Gastrocnemius medialis (tissue), 4 donors: Measurements from ENCODE around the gene MRTO4. TPM values are rescaled to one million over a fixed set of nuclear protein-coding genes. Genes with fewer than 3 reads are reported as not detected.

Experiments used
- ATAC-seq, 2 donors: fragments of 150-250 bp; one replicate each; pipeline ENCODE4 v1.9.1; 2016
- DNase-seq, 2 donors: peaks; one replicate each; pipeline ENCODE4 v3.0.0-alpha.2; 2019
- H3K27ac ChIP-seq, 4 donors: fragments of 200-600 bp; sonication (generic); 1 replicate in 1 of 4; 2 replicates in 3 of 4; pipeline ENCODE4 v1.5.1; 2016 to 2018; ENCODE audit warnings: mild to moderate bottlenecking in 2 of 4, moderate library complexity in 1 of 4
- H3K27me3 ChIP-seq, 3 donors: fragments of 200-600 bp; sonication (generic) in 2 of 3; 1 replicate in 1 of 3; 2 replicates in 2 of 3; pipeline versions ENCODE4 v1.5.1 to v1.6.0; 2016 to 2019; ENCODE audit warnings: mild to moderate bottlenecking in 1 of 3, moderate library complexity in 1 of 3
- H3K36me3 ChIP-seq, 2 donors: fragments of 200-600 bp; sonication (generic) in 1 of 2; one replicate each; pipeline ENCODE4 v1.5.1; 2017 to 2018
- H3K4me1 ChIP-seq, 2 donors: fragments of 200-600 bp; sonication (generic) in 1 of 2; one replicate each; pipeline ENCODE4 v1.5.1; 2016 to 2017; ENCODE audit warnings: mild to moderate bottlenecking in 2 of 2
- H3K4me3 ChIP-seq, 4 donors: fragments of 200-600 bp; sonication (generic) in 3 of 4; 1 replicate in 1 of 4; 2 replicates in 3 of 4; pipeline ENCODE4 v1.5.1; 2016 to 2019; ENCODE audit warnings: mild to moderate bottlenecking in 2 of 4
- H3K9me3 ChIP-seq, 3 donors: fragments of 200-600 bp; sonication (generic) in 2 of 3; 1 replicate in 1 of 3; 2 replicates in 2 of 3; pipeline ENCODE4 v1.5.1; 2016 to 2019
- POLR2A ChIP-seq, 2 donors: fragments of 450-650 bp; IDR thresholded peaks; one replicate each; pipeline ENCODE4 v1.6.1; 2017; ENCODE audit warnings: antibody characterized with exemption in 2 of 2, mild to moderate bottlenecking in 2 of 2, moderate library complexity in 2 of 2
- in situ Hi-C, 4 donors: fragments of 200-750 bp; cut with MboI; loops; one replicate each; pipeline versions ENCODE4 v1.15.0 to v1.8.0; 2017; ENCODE audit warnings: low sequenced_read_pairs in 4 of 4
- intact Hi-C: fragments of 100-400 bp; cut with DNase I; formaldehyde crosslinking; loops from one replicate; pipeline ENCODE4 v1.15.1; 2023; ENCODE audit warnings: low total_unique reads
- total RNA-seq, 4 donors: library from RNA; depleted of rRNA; stranded (reverse); fragments of >200 nt; gene quantifications; one replicate each; pipeline versions ENCODE4 v1.1.0 to v1.2.3, GENCODE V29; 2016
- TF ChIP-seq, protein P1 (sequence below), 5 experiments: fragments of 450-650 bp in 3 of 5; fragments of 200-600 bp in 2 of 5; sonication (generic) in 2 of 5; IDR thresholded peaks in 4 of 5; conservative IDR thresholded peaks in 1 of 5; 1 replicate in 4 of 5; 2 replicates in 1 of 5; pipeline ENCODE4 v1.5.1; 2016 to 2019; ENCODE audit warnings: antibody characterized with exemption in 5 of 5, mild to moderate bottlenecking in 3 of 5, moderate library complexity in 3 of 5

The MRTO4 gene
- total RNA-seq, 4 donors from 2014 or later = 19.2 to 28.8 (median 26.7) TPM

DNA sequence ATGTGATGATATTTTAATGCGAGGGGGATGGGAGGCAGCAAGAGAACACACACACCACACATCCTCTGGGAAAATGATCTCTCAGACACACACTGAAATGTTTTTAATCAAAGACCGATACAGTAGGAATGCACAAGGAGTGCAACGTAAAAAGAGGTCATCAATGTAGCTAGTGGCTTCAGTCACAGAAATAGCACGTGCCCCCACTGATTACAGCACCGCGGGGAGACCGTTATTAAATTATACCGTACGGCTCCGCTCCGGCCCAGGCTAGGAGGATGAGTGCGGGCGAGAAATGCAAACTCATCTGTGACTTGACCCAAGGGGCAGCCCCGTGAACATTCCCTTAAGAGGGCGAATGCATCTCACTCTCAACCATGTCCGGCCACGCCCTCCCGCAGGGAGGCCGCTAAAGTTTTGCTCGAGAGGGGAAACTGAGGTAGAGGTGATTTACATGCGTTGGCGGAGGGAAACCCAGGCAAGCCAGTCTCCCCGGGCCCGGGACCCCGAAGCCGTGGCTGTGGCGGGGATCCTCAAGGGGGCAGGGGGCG lies 42.1 kb upstream of the MRTO4 start:
- Histone ChIP-seq H3K27ac (peak overlapping the region; percentile 93 to 97 (median 95)), H3K27me3 (no peaks in the 10 kb centered on the region), H3K4me3 (peak overlapping the region; percentile 84 to 92 (median 88)), H3K36me3 (no peaks in the 10 kb centered on the region), H3K4me1 (peaks cover 70 to 81% of the 10 kb centered on the region in 2 donors), H3K9me3 (no peaks in the 10 kb centered on the region)
- intact Hi-C loops (loop anchor here (10.0 kb wide), 1 partner anchor 225 kb away; no protein-coding TSS in a partner anchor), in situ Hi-C loops (no loop called here)
- peak; percentile 46 to 59 for ATAC-seq
- no peak for TF ChIP-seq POLR2A (IDR thresholded peaks at IDR 0.05)
- TF ChIP-seq, protein P1, sequence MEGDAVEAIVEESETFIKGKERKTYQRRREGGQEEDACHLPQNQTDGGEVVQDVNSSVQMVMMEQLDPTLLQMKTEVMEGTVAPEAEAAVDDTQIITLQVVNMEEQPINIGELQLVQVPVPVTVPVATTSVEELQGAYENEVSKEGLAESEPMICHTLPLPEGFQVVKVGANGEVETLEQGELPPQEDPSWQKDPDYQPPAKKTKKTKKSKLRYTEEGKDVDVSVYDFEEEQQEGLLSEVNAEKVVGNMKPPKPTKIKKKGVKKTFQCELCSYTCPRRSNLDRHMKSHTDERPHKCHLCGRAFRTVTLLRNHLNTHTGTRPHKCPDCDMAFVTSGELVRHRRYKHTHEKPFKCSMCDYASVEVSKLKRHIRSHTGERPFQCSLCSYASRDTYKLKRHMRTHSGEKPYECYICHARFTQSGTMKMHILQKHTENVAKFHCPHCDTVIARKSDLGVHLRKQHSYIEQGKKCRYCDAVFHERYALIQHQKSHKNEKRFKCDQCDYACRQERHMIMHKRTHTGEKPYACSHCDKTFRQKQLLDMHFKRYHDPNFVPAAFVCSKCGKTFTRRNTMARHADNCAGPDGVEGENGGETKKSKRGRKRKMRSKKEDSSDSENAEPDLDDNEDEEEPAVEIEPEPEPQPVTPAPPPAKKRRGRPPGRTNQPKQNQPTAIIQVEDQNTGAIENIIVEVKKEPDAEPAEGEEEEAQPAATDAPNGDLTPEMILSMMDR (IDR thresholded peaks at IDR 0.05 in 4 of 5, conservative IDR thresholded peaks at IDR 0.05 in 1 of 5) = no peak
- DNase-seq = peak; percentile 9 to 52

DNA sequence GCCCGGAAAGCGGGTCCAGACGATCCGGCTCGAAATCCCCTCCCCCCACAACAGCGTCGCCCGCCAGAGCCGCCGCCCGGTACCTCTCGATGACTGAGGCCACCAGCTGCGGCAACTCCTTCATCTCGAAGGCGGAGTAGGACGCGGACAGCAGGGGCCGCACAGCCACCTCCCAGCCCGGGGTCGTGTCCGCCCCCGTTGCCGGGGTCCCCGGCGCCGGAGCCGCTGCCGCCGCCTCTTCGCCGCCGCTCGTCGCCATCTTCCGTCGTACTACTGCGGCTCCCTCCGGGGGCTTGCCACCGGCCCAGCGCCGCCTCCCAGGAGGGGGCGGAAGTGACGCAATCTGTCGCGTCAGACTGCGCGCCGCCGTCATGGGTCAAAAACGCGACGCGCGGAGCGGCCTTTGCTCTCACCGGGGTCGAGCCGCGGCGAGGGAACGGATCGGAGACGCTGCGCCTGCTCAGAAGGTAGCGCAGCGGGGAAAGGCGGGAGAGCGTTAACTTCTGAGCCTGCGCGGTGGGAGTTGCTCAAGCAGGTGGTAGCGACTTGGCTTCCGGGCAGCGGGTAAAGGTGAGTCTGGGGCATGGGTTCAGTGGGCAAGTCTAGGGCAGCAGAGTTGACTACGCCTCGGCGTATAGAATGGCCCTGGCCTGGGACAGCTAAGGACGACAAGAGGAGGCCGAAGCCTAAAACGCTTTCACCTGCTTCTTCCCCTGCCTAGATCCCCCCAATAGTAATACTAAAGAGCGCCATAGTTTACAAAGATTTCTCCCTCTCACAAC lies 41.4 kb upstream of the MRTO4 start, which contains the start of gene UBR4:
UBR4 (minus strand) TSS at position 277 of the 782 bp plus-strand sequence; CDS start at position 259, 18 bp downstream.
- H3K4me1 ChIP-seq = peaks cover 64 to 74% of the 10 kb centered on the region in 2 donors
- in situ Hi-C loops = no loop called here

DNA sequence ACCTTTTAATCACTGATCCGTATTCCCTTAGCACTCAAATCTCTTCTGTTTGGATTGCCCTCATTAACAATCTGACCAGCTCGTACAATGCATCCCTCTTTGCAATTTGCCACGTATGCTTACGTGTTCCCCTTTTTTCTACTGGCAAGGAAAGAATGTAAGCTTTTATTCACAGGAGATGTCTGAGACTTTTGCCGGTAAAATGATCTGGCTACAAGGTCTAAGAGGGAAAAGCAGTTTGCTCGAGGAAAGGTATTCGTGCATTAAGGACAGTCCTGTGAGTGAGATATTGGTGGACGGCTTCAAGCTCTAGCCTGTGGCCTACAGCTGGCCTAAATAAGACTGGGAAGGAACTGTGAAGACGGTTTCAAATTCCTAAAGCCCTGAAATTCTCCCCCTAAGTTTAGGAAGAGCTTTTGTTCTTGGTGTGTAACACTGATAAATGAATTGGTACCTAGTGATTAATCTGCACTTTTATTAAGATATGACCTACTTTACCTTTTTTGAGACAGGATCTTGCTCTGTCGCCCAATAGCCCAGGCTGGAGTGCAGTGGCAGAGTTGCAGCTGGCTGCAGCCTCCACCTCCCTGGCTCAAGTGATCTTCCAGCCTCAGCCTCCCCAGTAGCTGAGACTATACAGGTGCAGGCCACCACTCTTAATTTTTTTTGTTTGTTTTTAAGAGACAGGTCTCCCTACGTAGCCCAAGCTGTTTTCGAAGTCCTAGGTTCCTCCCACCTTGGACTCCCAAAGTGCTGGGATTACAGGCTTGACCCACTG lies 40.6 kb upstream of the MRTO4 start:
- in situ Hi-C loops = no loop called here

More for the DNA sequence above, 41.4 kb upstream of the MRTO4 start, which contains the start of gene UBR4:
- H3K27ac ChIP-seq = peak within 1 kb of the TSS; percentile 93 to 97 (median 95)
- TF ChIP-seq, protein P1 (IDR thresholded peaks at IDR 0.05 in 4 of 5, conservative IDR thresholded peaks at IDR 0.05 in 1 of 5) = peak in 1 of 5 experiments; percentile 3
- TF ChIP-seq POLR2A (IDR thresholded peaks at IDR 0.05) = peak; percentile 97 to 98
- no peaks in the 10 kb centered on the region for H3K36me3 ChIP-seq
- DNase-seq = peak; percentile 91 to 94
- H3K27me3 ChIP-seq = no peaks in the 10 kb centered on the region
- H3K9me3 ChIP-seq = no peaks in the 10 kb centered on the region
- ATAC-seq = peak; percentile 92 to 95
- intact Hi-C loops = loop anchor here (2.0 to 10.0 kb wide), 3 partner anchors 31 to 255 kb away; partner anchors contain the start of gene IFFO2
- H3K4me3 ChIP-seq = peak within 1 kb of the TSS; percentile 84 to 92 (median 88)

DNA sequence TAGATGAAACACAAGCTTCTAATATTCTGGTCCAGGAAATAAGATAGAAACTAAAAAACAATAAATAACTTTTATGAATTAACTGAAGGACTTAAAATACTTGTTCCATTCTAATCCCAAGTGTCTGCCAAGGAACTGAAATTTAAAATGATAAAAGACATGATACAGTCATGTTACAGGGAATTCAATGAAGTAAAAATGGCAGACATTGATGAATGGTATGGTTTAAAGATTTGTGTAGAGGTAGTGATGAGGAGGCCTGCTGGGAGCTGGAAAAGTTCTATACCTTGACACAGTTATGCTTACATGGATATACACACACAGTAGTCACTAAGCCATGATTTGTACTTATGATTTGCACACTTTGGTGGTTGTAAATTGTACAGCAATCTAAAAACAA lies 39.4 kb upstream of the MRTO4 start:
- H3K36me3 ChIP-seq = no peaks in the 10 kb centered on the region
- H3K9me3 ChIP-seq = no peaks in the 10 kb centered on the region
- H3K27me3 ChIP-seq = no peaks in the 10 kb centered on the region
- DNase-seq = no peak
- intact Hi-C loops (loop anchor here (10.0 kb wide), 1 partner anchor 257 kb away; the partner anchor contains the start of gene IFFO2), in situ Hi-C loops (no loop called here)
- ATAC-seq = no peak
- no peak overlapping the region for H3K4me3 ChIP-seq
- H3K4me1 ChIP-seq = peaks cover 48 to 55% of the 10 kb centered on the region in 2 donors
- peak overlapping the region in 1 of 4 donors; percentile 96 for H3K27ac ChIP-seq
- no peak for TF ChIP-seq POLR2A (IDR thresholded peaks at IDR 0.05)
- TF ChIP-seq, protein P1 (IDR thresholded peaks at IDR 0.05 in 4 of 5, conservative IDR thresholded peaks at IDR 0.05 in 1 of 5) = no peak

More for the DNA sequence above, 40.6 kb upstream of the MRTO4 start:
- ATAC-seq (no peak), DNase-seq (no peak)
- H3K4me1 ChIP-seq = peaks cover 57 to 67% of the 10 kb centered on the region in 2 donors
- no peaks in the 10 kb centered on the region for H3K36me3 ChIP-seq
- intact Hi-C loops = loop anchor here (2.0 to 10.0 kb wide), 2 partner anchors 30 to 256 kb away; partner anchors contain the start of gene IFFO2
- no peaks in the 10 kb centered on the region for H3K27me3 ChIP-seq
- H3K4me3 ChIP-seq = peak overlapping the region; percentile 84 to 92 (median 88)
- no peaks in the 10 kb centered on the region for H3K9me3 ChIP-seq
- peak overlapping the region; percentile 93 to 97 (median 95) for H3K27ac ChIP-seq
- TF ChIP-seq, protein P1 (IDR thresholded peaks at IDR 0.05 in 4 of 5, conservative IDR thresholded peaks at IDR 0.05 in 1 of 5) = no peak
- no peak for TF ChIP-seq POLR2A (IDR thresholded peaks at IDR 0.05)
